Sigmoid colon (tissue), 7 donors: ENCODE results near the gene KLF16. TPM values are rescaled to one million over a fixed set of nuclear protein-coding genes. Genes with fewer than 3 reads are reported as not detected.

Experiments used
- DNase-seq: peaks from one replicate; pipeline ENCODE4 v3.0.0-alpha.2; 2019
- H3K27ac ChIP-seq, 4 donors: fragments of 200-600 bp; sonication (generic); one replicate each; pipeline ENCODE4 v1.5.1; 2016 to 2019; ENCODE audit warnings: mild to moderate bottlenecking in 1 of 4
- H3K27me3 ChIP-seq, 3 donors: fragments of 200-600 bp; sonication (generic); one replicate each; pipeline ENCODE4 v1.5.1; 2019; ENCODE audit warnings: mild to moderate bottlenecking in 1 of 3
- H3K36me3 ChIP-seq, 4 donors: fragments of 200-600 bp; sonication (generic); one replicate each; pipeline ENCODE4 v1.5.1; 2016 to 2019
- H3K4me1 ChIP-seq, 4 donors: fragments of 200-600 bp; sonication (generic); one replicate each; pipeline ENCODE4 v1.5.1; 2017 to 2019
- H3K4me3 ChIP-seq, 4 donors: fragments of 200-600 bp; sonication (generic); one replicate each; pipeline ENCODE4 v1.5.1; 2017 to 2019; ENCODE audit warnings: mild to moderate bottlenecking in 2 of 4, moderate library complexity in 1 of 4
- H3K9me3 ChIP-seq, 4 donors: fragments of 200-600 bp in 3 of 4; sonication (generic) in 3 of 4; one replicate each; pipeline versions ENCODE4 v1.5.1 to v1.6.1; 2013 to 2019
- CTCF ChIP-seq, 4 experiments: fragments of 450-650 bp in 3 of 4; fragments of 200-600 bp in 1 of 4; IDR thresholded peaks; one replicate each; pipeline ENCODE4 v1.5.1; 2016 to 2019; ENCODE audit warnings: antibody characterized with exemption in 4 of 4, mild to moderate bottlenecking in 3 of 4, moderate library complexity in 2 of 4
- EP300 ChIP-seq, 4 donors: sonication (generic); formaldehyde crosslinking; IDR thresholded peaks; one replicate each; pipeline ENCODE4 v1.6.1; 2017; ENCODE audit warnings: antibody characterized with exemption in 4 of 4
- POLR2A ChIP-seq, 2 donors: fragments of 450-650 bp; IDR thresholded peaks; one replicate each; pipeline ENCODE4 v1.6.1; 2016; ENCODE audit warnings: antibody characterized with exemption in 2 of 2, mild to moderate bottlenecking in 2 of 2, moderate library complexity in 2 of 2
- POLR2AphosphoS5 ChIP-seq, 4 donors: sonication (generic); formaldehyde crosslinking; IDR thresholded peaks; one replicate each; pipeline ENCODE4 v1.6.1; 2017; ENCODE audit warnings: antibody characterized with exemption in 4 of 4
- WGBS, 2 donors: extraction: QIAGEN DNeasy Blood & Tissue Kit; methylation state at CpG; one replicate each; pipeline ENCODE4 v1.1.7; 2013; 5-methylcytosine and 5-hydroxymethylcytosine counted together
- intact Hi-C: fragments of 100-400 bp; cut with DNase I; formaldehyde crosslinking; loops from one replicate; pipeline ENCODE4 v1.15.1; 2023
- polyA plus RNA-seq, 3 donors: library from polyadenylated mRNA; stranded (reverse); fragments of 200-250 nt; gene quantifications; one replicate each; pipeline ENCODE4 v1.2.3, GENCODE V29; 2013
- total RNA-seq, 4 donors: library from RNA; depleted of rRNA; stranded (reverse); fragments of >200 nt; gene quantifications; one replicate each; pipeline ENCODE4 v1.1.0, GENCODE V29; 2016
- donor health status: healthy with polysubstance abuse.
- donor health status: Bipolar disorder and iron deficiency.
- donor health status: healthy.

The KLF16 gene
- total and polyA plus RNA-seq, 7 donors, result 2.1 to 20.5 (median 8.4) TPM

DNA sequence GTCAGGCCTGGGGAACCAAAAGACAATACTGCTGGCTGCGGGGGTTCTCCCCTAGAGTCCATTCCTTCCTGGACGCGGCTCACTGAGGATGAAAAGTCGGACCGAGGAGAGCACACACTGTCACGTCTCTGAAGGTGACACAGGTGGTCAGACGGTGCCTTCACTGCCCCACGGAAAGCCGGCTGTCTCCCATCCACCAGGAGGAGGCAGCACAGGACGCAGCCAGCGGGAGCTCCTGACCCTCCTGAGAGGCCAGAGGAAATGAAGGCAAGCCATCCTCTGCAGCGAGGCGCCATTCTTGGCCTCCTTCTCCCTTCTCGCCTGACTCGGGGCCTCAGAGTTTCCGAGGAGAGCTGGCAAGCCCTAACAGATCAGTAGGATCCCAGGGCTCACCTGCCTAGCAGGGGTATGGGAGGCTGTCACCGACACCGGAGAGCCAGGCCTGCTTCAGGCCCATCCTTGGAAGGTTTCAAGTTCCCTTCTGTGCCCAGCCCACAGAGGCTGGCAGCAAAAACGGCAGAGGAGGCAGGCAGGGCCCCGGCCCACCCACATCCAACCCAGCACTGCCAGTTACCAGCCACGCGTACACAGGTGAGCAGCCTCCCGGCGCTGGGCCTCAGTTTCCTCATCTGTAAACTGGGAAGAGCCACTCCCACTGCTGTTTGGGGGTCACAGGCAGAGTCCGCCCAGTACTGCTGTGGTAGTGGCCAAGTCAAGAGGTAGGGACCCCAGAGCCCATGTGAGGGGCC lies 19.6 kb downstream of the KLF16 start:
- H3K27me3 ChIP-seq, result no peaks in the 10 kb centered on the region
- intact Hi-C loops, result no loop called here
- TF ChIP-seq POLR2A (IDR thresholded peaks at IDR 0.05), result no peak
- no peak for TF ChIP-seq CTCF (IDR thresholded peaks at IDR 0.05)
- no peak for TF ChIP-seq POLR2AphosphoS5 (IDR thresholded peaks at IDR 0.05)
- no peak for TF ChIP-seq EP300 (IDR thresholded peaks at IDR 0.05)
- peaks cover 0 to 6% (median 0%) of the 10 kb centered on the region in 4 donors for H3K36me3 ChIP-seq
- H3K9me3 ChIP-seq, result no peaks in the 10 kb centered on the region
- no peak overlapping the region for H3K4me3 ChIP-seq
- peaks cover 0 to 73% (median 66%) of the 10 kb centered on the region in 4 donors for H3K4me1 ChIP-seq
- no peak overlapping the region for H3K27ac ChIP-seq
- 81 to 85% methylated on average over 25 of the region's 25 CpGs for WGBS, 2 donors
- no peak for DNase-seq

- intact Hi-C loops, result no loop called here
- no peak for DNase-seq
- H3K27ac ChIP-seq, result no peak overlapping the region
- H3K27me3 ChIP-seq, result no peaks in the 10 kb centered on the region
- no peak overlapping the region for H3K4me3 ChIP-seq
- peaks cover 0 to 72% (median 67%) of the 10 kb centered on the region in 4 donors for H3K4me1 ChIP-seq
- no peaks in the 10 kb centered on the region for H3K9me3 ChIP-seq
- H3K36me3 ChIP-seq, result peaks cover 0 to 6% (median 0%) of the 10 kb centered on the region in 4 donors
- no peak for TF ChIP-seq POLR2AphosphoS5 (IDR thresholded peaks at IDR 0.05)
- no peak for TF ChIP-seq EP300 (IDR thresholded peaks at IDR 0.05)
- TF ChIP-seq POLR2A (IDR thresholded peaks at IDR 0.05), result no peak
- TF ChIP-seq CTCF (IDR thresholded peaks at IDR 0.05), result no peak
- WGBS, 2 donors, result 91 to 93% methylated on average over 22 of the region's 22 CpGs
Observed at GRCh38 chr19:1843116-1843515, 20.3 kb downstream of the KLF16 start.

GRCh38 chr19:1841209-1841924 lies 22.0 kb downstream of the KLF16 start:
- H3K4me3 ChIP-seq, result peak overlapping the region in 2 of 4 donors; percentile 3 to 14
- peak overlapping the region; percentile 14 to 44 (median 21) for H3K27ac ChIP-seq
- H3K4me1 ChIP-seq, result peaks cover 0 to 73% (median 66%) of the 10 kb centered on the region in 4 donors

DNA sequence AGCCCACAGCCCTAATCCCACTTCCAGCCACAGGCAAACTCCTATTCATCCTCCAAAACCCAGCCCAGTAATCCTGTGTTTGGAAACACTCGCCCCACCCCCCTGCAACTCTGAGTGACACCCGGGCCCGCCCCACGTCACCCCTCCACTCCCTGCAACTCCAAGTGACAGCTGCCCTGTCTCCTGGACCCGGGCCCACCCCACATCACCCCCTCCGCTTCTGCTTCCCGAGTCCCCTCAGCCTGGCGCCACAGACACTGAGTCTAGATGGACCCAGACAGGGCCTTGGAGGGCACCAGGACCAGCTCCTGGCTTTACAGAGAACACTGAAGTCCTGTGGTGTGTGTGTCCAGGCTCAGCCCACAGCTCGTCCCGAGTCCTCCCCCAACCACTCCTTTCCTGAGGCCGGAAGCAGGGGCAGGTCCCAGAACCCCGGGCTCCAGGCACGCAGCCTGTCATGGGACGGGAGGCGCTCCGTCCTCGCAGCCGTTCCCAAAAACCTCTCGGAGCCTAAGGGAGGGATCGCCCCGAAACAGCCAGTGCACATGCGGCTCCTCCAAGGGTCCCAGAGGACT lies 22.8 kb downstream of the KLF16 start:
- H3K4me1 ChIP-seq, result peaks cover 0 to 65% (median 58%) of the 10 kb centered on the region in 4 donors
- H3K36me3 ChIP-seq, result peaks cover 0 to 6% (median 0%) of the 10 kb centered on the region in 4 donors
- no peaks in the 10 kb centered on the region for H3K27me3 ChIP-seq
- peak overlapping the region in 2 of 4 donors; percentile 3 to 14 for H3K4me3 ChIP-seq
- TF ChIP-seq POLR2A (IDR thresholded peaks at IDR 0.05) (no peak), CTCF (IDR thresholded peaks at IDR 0.05) (no peak), EP300 (IDR thresholded peaks at IDR 0.05) (no peak), POLR2AphosphoS5 (IDR thresholded peaks at IDR 0.05) (no peak)
- H3K27ac ChIP-seq, result peak overlapping the region in 3 of 4 donors; percentile 14 to 44 (median 14)
- DNase-seq, result no peak
- 46 to 86% methylated on average over 22 of the region's 22 CpGs for WGBS, 2 donors
- intact Hi-C loops, result no loop called here
- H3K9me3 ChIP-seq, result no peaks in the 10 kb centered on the region

More at GRCh38 chr19:1841209-1841924, 22.0 kb downstream of the KLF16 start:
- no peaks in the 10 kb centered on the region for H3K9me3 ChIP-seq
- intact Hi-C loops, result no loop called here
- no peak for DNase-seq
- 71 to 85% methylated on average over 35 of the region's 35 CpGs for WGBS, 2 donors
- TF ChIP-seq POLR2AphosphoS5 (IDR thresholded peaks at IDR 0.05) (no peak), POLR2A (IDR thresholded peaks at IDR 0.05) (no peak), CTCF (IDR thresholded peaks at IDR 0.05) (no peak), EP300 (IDR thresholded peaks at IDR 0.05) (no peak)
- no peaks in the 10 kb centered on the region for H3K27me3 ChIP-seq
- H3K36me3 ChIP-seq, result peaks cover 0 to 6% (median 0%) of the 10 kb centered on the region in 4 donors
